ENCODE data around the gene CEP70. TPM values are rescaled to one million over a fixed set of nuclear protein-coding genes. Genes with fewer than 3 reads are reported as not detected.

The CEP70 gene
- total and polyA plus RNA-seq, 2 of the 13 experiments (the other 11 are each of a cell fraction or from before 2014, with no cell fraction given): 4.0 to 22.3 TPM

- no peak for TF ChIP-seq BCLAF1 (IDR thresholded peaks at IDR 0.05)
- TF ChIP-seq ZNF720 (CRISPR knock-in tag; IDR thresholded peaks at IDR 0.05): no peak
- TF ChIP-seq ETV5 (CRISPR knock-in tag; IDR thresholded peaks at IDR 0.05; ENCODE audit: borderline replicate concordance): peak; percentile 32; the same call in 1 of the 2 replicates
- TF ChIP-seq ZKSCAN1 (IDR thresholded peaks at IDR 0.05; ENCODE audit: low read length): no peak
- TF ChIP-seq ZNF772 (CRISPR knock-in tag; IDR thresholded peaks at IDR 0.05): no peak
- TF ChIP-seq MNT (IDR thresholded peaks at IDR 0.05): no peak
- peak; percentile 98 for TF ChIP-seq PHF8 (CRISPR knock-in tag; IDR thresholded peaks at IDR 0.05)
- TF ChIP-seq FOXJ3 (CRISPR knock-in tag; IDR thresholded peaks at IDR 0.05; ENCODE audit: borderline replicate concordance): no peak; the same call in none of the 2 replicates
- no peak for TF ChIP-seq ZNF775 (CRISPR knock-in tag; IDR thresholded peaks at IDR 0.05; ENCODE audit: borderline replicate concordance)
- TF ChIP-seq SIN3A (IDR thresholded peaks at IDR 0.05; ENCODE audit: borderline replicate concordance, low read depth, low read length): no peak
- TF ChIP-seq TFDP2 (CRISPR knock-in tag; IDR thresholded peaks at IDR 0.05): peak; percentile 54; the same call in 1 of the 2 replicates
- TF ChIP-seq IRF9 (CRISPR knock-in tag; IDR thresholded peaks at IDR 0.05; ENCODE audit: borderline replicate concordance): peak; percentile 28; the same call in 1 of the 2 replicates
- no peak for TF ChIP-seq SNAPC5 (CRISPR knock-in tag; IDR thresholded peaks at IDR 0.05; ENCODE audit: borderline replicate concordance)
- 0 out of 2 replicates have a peak, but pooled peaks have one; percentile 51 for TF ChIP-seq REXO4 (CRISPR knock-in tag; IDR thresholded peaks at IDR 0.05; ENCODE audit: borderline replicate concordance)
- TF ChIP-seq NR2F1 (CRISPR knock-in tag; IDR thresholded peaks at IDR 0.05): no peak
- TF ChIP-seq CSRNP1 (CRISPR knock-in tag; IDR thresholded peaks at IDR 0.05): peak; percentile 42; the same call in 1 of the 2 replicates
- TF ChIP-seq SMAD1 (CRISPR knock-in tag; IDR thresholded peaks at IDR 0.05; ENCODE audit: borderline replicate concordance, low read depth): 0 out of 2 replicates have a peak, but pooled peaks have one; percentile 21
- TF ChIP-seq ISX (CRISPR knock-in tag; conservative IDR thresholded peaks at IDR 0.05): no peak
Measured at GRCh38 chr3:138608322-138609135, 14.5 kb upstream of the CEP70 start, which contains the start of gene FAIM (continued).
